ENCODE measurements around the gene FTHL17.

FTHL17 gene

DNA sequence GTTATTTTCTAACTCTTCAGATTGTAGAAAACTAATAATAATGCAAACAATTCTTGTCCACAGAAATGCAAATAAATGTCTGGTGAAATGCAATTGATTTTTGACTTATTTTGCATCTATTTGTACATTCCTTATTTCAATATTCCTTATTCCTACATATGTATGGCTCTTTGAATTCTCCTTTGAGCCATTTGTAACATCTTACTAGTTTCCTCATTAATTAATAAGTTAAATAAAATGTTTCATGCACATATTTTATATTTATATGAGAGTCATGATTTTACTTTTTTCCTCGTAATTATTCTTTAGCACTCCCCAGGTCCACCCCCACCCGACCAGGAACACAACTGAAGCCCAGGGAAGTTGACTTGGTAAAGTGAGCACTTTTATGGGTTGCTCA, 2.7 kb upstream of the FTHL17 start:
- no peak overlapping the region for H3K14ac ChIP-seq (ENCODE audit: low read length)
- no peak overlapping the region for H4K8ac ChIP-seq (ENCODE audit: low read depth, low read length)
- H3K79me1 ChIP-seq (ENCODE audit: low read length) = no peaks in the 10 kb centered on the region
- DNase-seq = no peak
- H3K4ac ChIP-seq (ENCODE audit: low read depth, low read length) = no peak overlapping the region
- no CpG with 5 or more reads among the region's 2 CpGs for WGBS (ENCODE audit: extremely low coverage, insufficient coverage, insufficient read length)
- H3K23ac ChIP-seq (ENCODE audit: low read length) = no peak overlapping the region
- H3K9ac ChIP-seq (ENCODE audit: low read length) = no peak overlapping the region
- no peak overlapping the region for H2BK12ac ChIP-seq (ENCODE audit: low read length)
- H2BK5ac ChIP-seq (ENCODE audit: low read depth, low read length, poor library complexity) = no peak overlapping the region
- H4K12ac ChIP-seq (ENCODE audit: low read depth, low read length) = no peak overlapping the region
- H3K4me2 ChIP-seq (ENCODE audit: low read length) = no peak overlapping the region
- H2BK120ac ChIP-seq (ENCODE audit: insufficient read depth, low read length, poor library complexity) = no peak overlapping the region
- no peaks in the 10 kb centered on the region for H3K4me1 ChIP-seq (ENCODE audit: control insufficient read depth in 1 of 2, insufficient read depth in 2 of 2, low read length in 2 of 2)
- H3K27me3 ChIP-seq (ENCODE audit: insufficient read depth, low read length) = no peaks in the 10 kb centered on the region
- H3K27ac ChIP-seq (ENCODE audit: low read depth, low read length) = no peak overlapping the region
- H3K36me3 ChIP-seq (ENCODE audit: control insufficient read depth in 1 of 2, insufficient read depth in 2 of 2, low read length in 2 of 2) = no peaks in the 10 kb centered on the region
- no peaks in the 10 kb centered on the region for H3K79me2 ChIP-seq (ENCODE audit: control insufficient read depth, insufficient read depth, low read length, poor library complexity)
- no peak overlapping the region for H2AFZ ChIP-seq (ENCODE audit: insufficient read depth, low read length, poor library complexity)
- no peak overlapping the region for H2AK5ac ChIP-seq (ENCODE audit: low read length)
- H3K9me3 ChIP-seq (ENCODE audit: insufficient read depth, low read depth, low read length) = no peaks in the 10 kb centered on the region
- no peak overlapping the region for H4K91ac ChIP-seq (ENCODE audit: low read depth, low read length)
- H3K4me3 ChIP-seq (ENCODE audit: low read depth, low read length) = no peak overlapping the region
- H3K18ac ChIP-seq (ENCODE audit: low read length) = no peak overlapping the region

DNA sequence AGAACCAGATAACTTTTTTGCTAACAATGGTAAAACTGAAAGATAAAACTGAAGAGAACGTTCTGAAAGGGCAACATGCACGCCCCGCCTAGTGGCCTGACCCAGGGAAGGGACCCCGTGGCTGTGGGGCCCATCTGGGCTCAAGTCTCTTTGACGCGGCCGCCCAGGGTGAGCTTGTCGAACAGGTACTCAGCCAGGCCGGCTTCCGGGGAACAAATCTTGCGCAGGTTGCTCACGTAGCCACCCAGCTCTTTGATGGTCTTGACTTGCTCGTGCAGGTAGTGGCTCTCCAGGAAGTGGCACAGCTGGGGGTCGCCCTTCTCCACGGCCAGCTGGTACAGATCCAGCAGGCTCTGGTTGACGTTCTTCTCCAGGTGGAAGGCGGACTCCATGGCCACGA, 579 bp downstream of the FTHL17 start:
- no peak overlapping the region for H3K4me3 ChIP-seq (ENCODE audit: low read depth, low read length)
- no peak overlapping the region for H4K12ac ChIP-seq (ENCODE audit: low read depth, low read length)
- H2BK12ac ChIP-seq (ENCODE audit: low read length) = no peak overlapping the region
- no peak overlapping the region for H3K9ac ChIP-seq (ENCODE audit: low read length)
- H2AK5ac ChIP-seq (ENCODE audit: low read length) = no peak overlapping the region
- H3K14ac ChIP-seq (ENCODE audit: low read length) = no peak overlapping the region
- H3K18ac ChIP-seq (ENCODE audit: low read length) = no peak overlapping the region
- no peak overlapping the region for H4K91ac ChIP-seq (ENCODE audit: low read depth, low read length)
- no peaks in the 10 kb centered on the region for H3K4me1 ChIP-seq (ENCODE audit: control insufficient read depth in 1 of 2, insufficient read depth in 2 of 2, low read length in 2 of 2)
- H3K27ac ChIP-seq (ENCODE audit: low read depth, low read length) = no peak overlapping the region
- no peak overlapping the region for H3K4ac ChIP-seq (ENCODE audit: low read depth, low read length)
- H3K4me2 ChIP-seq (ENCODE audit: low read length) = no peak overlapping the region
- no peak overlapping the region for H3K23ac ChIP-seq (ENCODE audit: low read length)
- H2BK120ac ChIP-seq (ENCODE audit: insufficient read depth, low read length, poor library complexity) = no peak overlapping the region
- H3K79me2 ChIP-seq (ENCODE audit: control insufficient read depth, insufficient read depth, low read length, poor library complexity) = no peaks in the 10 kb centered on the region
- no peaks in the 10 kb centered on the region for H3K79me1 ChIP-seq (ENCODE audit: low read length)
- H3K36me3 ChIP-seq (ENCODE audit: control insufficient read depth in 1 of 2, insufficient read depth in 2 of 2, low read length in 2 of 2) = no peaks in the 10 kb centered on the region
- no CpG with 5 or more reads among the region's 18 CpGs for WGBS (ENCODE audit: extremely low coverage, insufficient coverage, insufficient read length)
- no peak overlapping the region for H2BK5ac ChIP-seq (ENCODE audit: low read depth, low read length, poor library complexity)
- no peaks in the 10 kb centered on the region for H3K27me3 ChIP-seq (ENCODE audit: insufficient read depth, low read length)
- H2AFZ ChIP-seq (ENCODE audit: insufficient read depth, low read length, poor library complexity) = no peak overlapping the region
- no peak overlapping the region for H4K8ac ChIP-seq (ENCODE audit: low read depth, low read length)
- no peaks in the 10 kb centered on the region for H3K9me3 ChIP-seq (ENCODE audit: insufficient read depth, low read depth, low read length)
- DNase-seq = no peak

DNA sequence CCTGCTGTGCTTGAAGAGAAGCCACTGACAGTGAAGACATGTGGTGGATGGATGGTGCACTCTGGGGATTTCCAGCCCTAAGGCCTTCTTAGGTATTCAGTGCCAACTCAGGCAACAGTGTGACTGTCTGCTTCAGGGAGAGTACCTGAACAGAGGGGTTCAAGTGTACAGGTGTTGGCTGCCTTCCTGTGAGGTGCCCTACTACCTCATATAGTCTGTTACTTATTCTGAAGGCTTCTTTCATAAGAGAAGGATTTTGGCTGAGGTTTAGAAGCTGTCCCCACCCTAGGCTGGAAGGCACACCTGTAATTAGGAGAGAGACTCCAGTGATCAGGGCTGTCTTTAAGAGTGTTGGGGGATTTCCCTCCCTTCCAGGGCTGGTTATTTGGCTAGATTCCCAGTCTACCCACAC, 1.8 kb downstream of the FTHL17 start:
- Histone ChIP-seq H3K79me2 (ENCODE audit: control insufficient read depth, insufficient read depth, low read length, poor library complexity) (no peaks in the 10 kb centered on the region), H3K4me1 (ENCODE audit: control insufficient read depth in 1 of 2, insufficient read depth in 2 of 2, low read length in 2 of 2) (no peaks in the 10 kb centered on the region), H4K91ac (ENCODE audit: low read depth, low read length) (no peak overlapping the region), H3K27me3 (ENCODE audit: insufficient read depth, low read length) (no peaks in the 10 kb centered on the region), H3K36me3 (ENCODE audit: control insufficient read depth in 1 of 2, insufficient read depth in 2 of 2, low read length in 2 of 2) (no peaks in the 10 kb centered on the region), H3K4me3 (ENCODE audit: low read depth, low read length) (no peak overlapping the region), H2BK120ac (ENCODE audit: insufficient read depth, low read length, poor library complexity) (no peak overlapping the region), H3K9me3 (ENCODE audit: insufficient read depth, low read depth, low read length) (no peaks in the 10 kb centered on the region), H2BK5ac (ENCODE audit: low read depth, low read length, poor library complexity) (no peak overlapping the region), H2BK12ac (ENCODE audit: low read length) (no peak overlapping the region), H3K4me2 (ENCODE audit: low read length) (no peak overlapping the region), H2AK5ac (ENCODE audit: low read length) (no peak overlapping the region), H3K14ac (ENCODE audit: low read length) (no peak overlapping the region), H3K27ac (ENCODE audit: low read depth, low read length) (no peak overlapping the region), H3K18ac (ENCODE audit: low read length) (no peak overlapping the region), H2AFZ (ENCODE audit: insufficient read depth, low read length, poor library complexity) (no peak overlapping the region), H3K4ac (ENCODE audit: low read depth, low read length) (no peak overlapping the region), H3K23ac (ENCODE audit: low read length) (no peak overlapping the region), H3K9ac (ENCODE audit: low read length) (no peak overlapping the region), H3K79me1 (ENCODE audit: low read length) (no peaks in the 10 kb centered on the region), H4K12ac (ENCODE audit: low read depth, low read length) (no peak overlapping the region), H4K8ac (ENCODE audit: low read depth, low read length) (no peak overlapping the region)
- no peak for DNase-seq

DNA sequence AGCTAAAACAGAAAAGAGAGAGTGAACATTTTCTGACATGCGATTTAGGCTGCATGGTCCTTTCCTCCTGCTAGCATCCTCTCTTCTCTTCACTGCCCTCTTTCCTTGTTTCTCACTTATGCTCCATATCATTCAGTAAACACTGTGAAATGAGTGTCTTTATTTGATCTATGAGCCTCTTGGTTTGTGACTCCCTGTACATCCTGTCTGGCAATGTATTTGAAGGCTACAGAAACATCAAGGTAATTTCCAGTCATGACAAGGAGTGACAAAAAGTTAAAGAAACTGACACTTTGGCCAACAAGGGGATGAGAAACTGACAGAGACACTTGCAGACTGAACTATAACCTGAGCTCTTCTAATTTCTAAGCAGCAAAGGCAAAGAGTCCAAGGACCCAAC, 8.7 kb downstream of the FTHL17 start:
- no peak overlapping the region for H3K9ac ChIP-seq (ENCODE audit: low read length)
- no peak overlapping the region for H2AK5ac ChIP-seq (ENCODE audit: low read length)
- H4K8ac ChIP-seq (ENCODE audit: low read depth, low read length) = no peak overlapping the region
- no peaks in the 10 kb centered on the region for H3K4me1 ChIP-seq (ENCODE audit: control insufficient read depth in 1 of 2, insufficient read depth in 2 of 2, low read length in 2 of 2)
- no peak for DNase-seq
- H3K14ac ChIP-seq (ENCODE audit: low read length) = no peak overlapping the region
- H3K23ac ChIP-seq (ENCODE audit: low read length) = no peak overlapping the region
- WGBS (ENCODE audit: extremely low coverage, insufficient coverage, insufficient read length) = no CpG with 5 or more reads among the region's 1 CpG
- H3K4me3 ChIP-seq (ENCODE audit: low read depth, low read length) = no peak overlapping the region
- H2BK5ac ChIP-seq (ENCODE audit: low read depth, low read length, poor library complexity) = no peak overlapping the region
- H3K79me2 ChIP-seq (ENCODE audit: control insufficient read depth, insufficient read depth, low read length, poor library complexity) = no peaks in the 10 kb centered on the region
- H3K9me3 ChIP-seq (ENCODE audit: insufficient read depth, low read depth, low read length) = no peaks in the 10 kb centered on the region
- no peak overlapping the region for H3K18ac ChIP-seq (ENCODE audit: low read length)
- no peaks in the 10 kb centered on the region for H3K27me3 ChIP-seq (ENCODE audit: insufficient read depth, low read length)
- H3K4ac ChIP-seq (ENCODE audit: low read depth, low read length) = no peak overlapping the region
- no peak overlapping the region for H2AFZ ChIP-seq (ENCODE audit: insufficient read depth, low read length, poor library complexity)
- no peaks in the 10 kb centered on the region for H3K79me1 ChIP-seq (ENCODE audit: low read length)
- H3K27ac ChIP-seq (ENCODE audit: low read depth, low read length) = no peak overlapping the region
- no peaks in the 10 kb centered on the region for H3K36me3 ChIP-seq (ENCODE audit: control insufficient read depth in 1 of 2, insufficient read depth in 2 of 2, low read length in 2 of 2)
- H4K91ac ChIP-seq (ENCODE audit: low read depth, low read length) = no peak overlapping the region
- no peak overlapping the region for H3K4me2 ChIP-seq (ENCODE audit: low read length)
- no peak overlapping the region for H4K12ac ChIP-seq (ENCODE audit: low read depth, low read length)
- no peak overlapping the region for H2BK120ac ChIP-seq (ENCODE audit: insufficient read depth, low read length, poor library complexity)
- no peak overlapping the region for H2BK12ac ChIP-seq (ENCODE audit: low read length)

DNA sequence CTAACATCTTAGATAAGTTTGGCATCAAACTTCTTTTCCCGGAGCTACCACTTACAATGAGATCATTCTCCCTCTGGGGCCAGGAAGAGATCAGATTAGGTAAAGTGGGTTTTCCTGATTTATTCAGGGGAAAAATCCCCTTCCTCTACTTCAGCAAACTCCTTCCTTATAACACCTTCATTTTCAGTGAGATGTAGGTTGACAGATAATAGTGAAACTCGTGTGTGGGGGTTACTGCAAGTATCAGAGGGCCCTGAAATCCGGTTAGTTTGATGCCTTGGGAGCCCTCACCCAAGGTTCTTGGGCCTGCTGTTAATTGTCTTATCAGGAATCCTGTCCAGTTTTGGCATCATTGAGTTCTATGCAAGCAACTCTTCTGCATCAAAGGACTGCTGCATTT, 10.8 kb downstream of the FTHL17 start:
- Histone ChIP-seq H3K4me3 (ENCODE audit: low read depth, low read length) (no peak overlapping the region), H3K14ac (ENCODE audit: low read length) (no peak overlapping the region), H2BK5ac (ENCODE audit: low read depth, low read length, poor library complexity) (no peak overlapping the region), H4K8ac (ENCODE audit: low read depth, low read length) (no peak overlapping the region), H3K23ac (ENCODE audit: low read length) (no peak overlapping the region), H3K9me3 (ENCODE audit: insufficient read depth, low read depth, low read length) (no peaks in the 10 kb centered on the region), H4K12ac (ENCODE audit: low read depth, low read length) (no peak overlapping the region), H3K4ac (ENCODE audit: low read depth, low read length) (no peak overlapping the region), H2BK12ac (ENCODE audit: low read length) (no peak overlapping the region), H3K36me3 (ENCODE audit: control insufficient read depth in 1 of 2, insufficient read depth in 2 of 2, low read length in 2 of 2) (no peaks in the 10 kb centered on the region), H2BK120ac (ENCODE audit: insufficient read depth, low read length, poor library complexity) (no peak overlapping the region), H2AFZ (ENCODE audit: insufficient read depth, low read length, poor library complexity) (no peak overlapping the region), H3K27ac (ENCODE audit: low read depth, low read length) (no peak overlapping the region), H3K4me1 (ENCODE audit: control insufficient read depth in 1 of 2, insufficient read depth in 2 of 2, low read length in 2 of 2) (no peaks in the 10 kb centered on the region), H2AK5ac (ENCODE audit: low read length) (no peak overlapping the region), H4K91ac (ENCODE audit: low read depth, low read length) (no peak overlapping the region), H3K27me3 (ENCODE audit: insufficient read depth, low read length) (no peaks in the 10 kb centered on the region), H3K79me2 (ENCODE audit: control insufficient read depth, insufficient read depth, low read length, poor library complexity) (no peaks in the 10 kb centered on the region), H3K9ac (ENCODE audit: low read length) (no peak overlapping the region), H3K79me1 (ENCODE audit: low read length) (no peaks in the 10 kb centered on the region), H3K18ac (ENCODE audit: low read length) (no peak overlapping the region), H3K4me2 (ENCODE audit: low read length) (no peak overlapping the region)
- DNase-seq = no peak
- whole genome bisulfite sequencing (ENCODE audit: extremely low coverage, insufficient coverage, insufficient read length) = no CpG with 5 or more reads among the region's 3 CpGs

Data from trophoblast cell (in vitro differentiated cells and primary cell).